IMR-90 (cell line): ENCODE measurements around the gene CLEC11A. TPM values are rescaled to one million over a fixed set of nuclear protein-coding genes. Genes with fewer than 3 reads are reported as not detected.

Source experiments
- ATAC-seq: fragments of 200-7000 bp; cut with Tn5 transposase; 2 replicates; pipeline ENCODE4 v1.9.1; 2020; ENCODE audit warnings: low read depth, mild to moderate bottlenecking, moderate library complexity
- BruUV-seq: library from RNA; stranded (reverse); fragments of 400-500 nt; replicated peaks from 2 replicates; lab custom pipeline; 2021; lab: Mats Ljungman, UMichigan
- CTCF ChIA-PET: fragments of 300-600 bp; formaldehyde crosslinking; extraction: SDS; loops from one replicate; lab custom pipeline; 2021; ENCODE audit warnings: antibody characterized with exemption; lab: Yijun Ruan, JAX
- POLR2A ChIA-PET: fragments of 300-600 bp; sonication (Branson Sonifier 250); formaldehyde crosslinking; loops from one replicate; lab custom pipeline; 2022; ENCODE audit warnings: antibody characterized with exemption; ENCODE audit not compliant: unreplicated experiment; lab: Charles Lee
- DNase-seq: peaks from one replicate; pipeline ENCODE4 v3.0.0; 2013
- H2AFZ ChIP-seq: replicated peaks from 2 replicates; pipeline ENCODE3; 2013; ENCODE audit warnings: low read length, mild to moderate bottlenecking; ENCODE audit not compliant: poor library complexity
- H2AK5ac ChIP-seq: 2 replicates; pipeline ENCODE4 v1.6.1; 2013; ENCODE audit warnings: low read depth, low read length, inconsistent platforms
- H2AK9ac ChIP-seq: replicated peaks from 2 replicates; pipeline ENCODE3; 2013; ENCODE audit warnings: mild to moderate bottlenecking, low read depth, low read length, moderate library complexity; ENCODE audit not compliant: poor library complexity
- H2BK120ac ChIP-seq: 2 replicates; pipeline ENCODE4 v1.6.1; 2013; ENCODE audit warnings: low read depth, low read length, inconsistent platforms
- H2BK15ac ChIP-seq: 3 replicates; pipeline ENCODE4 v1.6.1; 2013; ENCODE audit warnings: low read depth, low read length, inconsistent platforms
- H2BK20ac ChIP-seq: 2 replicates; pipeline ENCODE4 v1.6.1; 2013; ENCODE audit warnings: low read depth, mild to moderate bottlenecking, inconsistent platforms, low read length, moderate library complexity
- H2BK5ac ChIP-seq: 2 replicates; pipeline ENCODE4 v1.6.1; 2013; ENCODE audit warnings: mild to moderate bottlenecking, low read depth, low read length, inconsistent platforms; ENCODE audit not compliant: poor library complexity, severe bottlenecking
- H3K14ac ChIP-seq: replicated peaks from 2 replicates; pipeline ENCODE4 v1.6.1; 2013; ENCODE audit warnings: low read depth, low read length, inconsistent platforms
- H3K18ac ChIP-seq: 2 replicates; pipeline ENCODE4 v1.6.1; 2013; ENCODE audit warnings: low read depth, low read length, control low read depth
- H3K23ac ChIP-seq: 2 replicates; pipeline ENCODE4 v1.6.1; 2013; ENCODE audit warnings: low read depth, low read length, inconsistent platforms
- H3K27ac ChIP-seq: 2 replicates; pipeline ENCODE4 v1.5.1; 2013; ENCODE audit warnings: mild to moderate bottlenecking, control low read depth, low read length; ENCODE audit not compliant: insufficient read depth
- H3K27me3 ChIP-seq: 2 replicates; pipeline ENCODE4 v1.6.1; 2013; ENCODE audit warnings: low read length; ENCODE audit not compliant: control insufficient read depth, insufficient read depth
- H3K36me3 ChIP-seq: 2 replicates; pipeline ENCODE4 v1.6.1; 2013; ENCODE audit warnings: low read length, mixed read lengths; ENCODE audit not compliant: control insufficient read depth, insufficient read depth
- H3K4ac ChIP-seq: 2 replicates; pipeline ENCODE4 v1.6.1; 2013; ENCODE audit warnings: low read depth, low read length, inconsistent platforms
- H3K4me1 ChIP-seq: 2 replicates; pipeline ENCODE4 v1.6.1; 2013; ENCODE audit warnings: low read length, mixed read lengths; ENCODE audit not compliant: control insufficient read depth, insufficient read depth
- H3K4me2 ChIP-seq: 2 replicates; pipeline ENCODE4 v1.6.1; 2013; ENCODE audit warnings: low read depth, mild to moderate bottlenecking, control low read depth, low read length, moderate library complexity
- H3K4me3 ChIP-seq: 2 replicates; pipeline ENCODE4 v1.5.1; 2013; ENCODE audit warnings: low read depth, mild to moderate bottlenecking, control low read depth, low read length, moderate library complexity; ENCODE audit not compliant: insufficient read depth
- H3K56ac ChIP-seq: 2 replicates; pipeline ENCODE4 v1.6.1; 2013; ENCODE audit warnings: low read length, inconsistent platforms; ENCODE audit not compliant: insufficient read depth; ENCODE audit errors: extremely low read depth
- H3K79me1 ChIP-seq, 2 experiments: 2 replicates each; pipeline ENCODE4 v1.6.1; 2013; ENCODE audit warnings: low read length in 2 of 2, inconsistent platforms in 1 of 2, low read depth in 1 of 2
- H3K9ac ChIP-seq: 2 replicates; pipeline ENCODE4 v1.6.1; 2013; ENCODE audit warnings: low read depth, low read length, control low read depth
- H3K9me1 ChIP-seq: 2 replicates; pipeline ENCODE4 v1.6.1; 2013; ENCODE audit warnings: low read length, inconsistent platforms; ENCODE audit not compliant: insufficient read depth
- H3K9me3 ChIP-seq: 2 replicates; pipeline ENCODE4 v1.6.1; 2013; ENCODE audit warnings: low read length; ENCODE audit not compliant: control insufficient read depth, insufficient read depth
- H4K20me1 ChIP-seq: 2 replicates; pipeline ENCODE4 v1.6.1; 2013; ENCODE audit warnings: low read length, inconsistent platforms; ENCODE audit not compliant: insufficient read depth
- H4K5ac ChIP-seq: 2 replicates; pipeline ENCODE4 v1.6.1; 2013; ENCODE audit warnings: mild to moderate bottlenecking, low read depth, low read length, control low read depth
- H4K8ac ChIP-seq, 2 experiments: 2 replicates each; pipeline ENCODE4 v1.6.1; 2013; ENCODE audit warnings: low read depth in 2 of 2, low read length in 2 of 2, control low read depth in 1 of 2, inconsistent platforms in 1 of 2
- H4K91ac ChIP-seq: 2 replicates; pipeline ENCODE4 v1.6.1; 2013; ENCODE audit warnings: low read depth, low read length, inconsistent platforms; ENCODE audit not compliant: insufficient read depth
- MAFK ChIP-seq: IDR thresholded peaks from 2 replicates; pipeline ENCODE4 v1.6.1; 2012; ENCODE audit warnings: low read depth, low read length, improper control_type of control experiment
- NFE2L2 ChIP-seq: fragments of 150-350 bp; IDR thresholded peaks from 2 replicates; pipeline ENCODE4 v1.6.1; 2016; ENCODE audit warnings: low read depth, mild to moderate bottlenecking, low read length
- WGBS, 2 experiments: methylation state at CpG; one replicate each; pipeline versions ENCODE4 v1.1.5 to v1.1.7; 2013; ENCODE audit warnings: missing lambda C conversion rate in 2 of 2; ENCODE audit not compliant: insufficient read length in 1 of 2; ENCODE audit errors: extremely low coverage in 2 of 2; 5-methylcytosine and 5-hydroxymethylcytosine counted together
- dilution Hi-C: fragments of 300-500 bp; cut with HindIII; formaldehyde crosslinking; loops from one replicate; pipeline ENCODE4 v1.14.3; 2018; ENCODE audit warnings: low sequenced_read_pairs; ENCODE audit not compliant: unreplicated experiment
- in situ Hi-C: fragments of 300-500 bp; cut with MboI; formaldehyde crosslinking; loops from 3 replicates; pipeline ENCODE4 v1.14.3; 2019; ENCODE audit warnings: low sequenced_read_pairs, inconsistent platforms, mixed read lengths
- intact Hi-C: fragments of 100-400 bp; cut with micrococcal nuclease; formaldehyde crosslinking; loops from 2 replicates; pipeline ENCODE4 v1.10.0; 2022
- polyA plus RNA-seq, 3 experiments: library from polyadenylated mRNA; depleted of rRNA; stranded (reverse); fragments of >200 nt; gene quantifications; 2 replicates each; pipeline ENCODE4 v1.2.3, GENCODE V29; 2012; ENCODE audit warnings: low replicate concordance in 1 of 3
- total RNA-seq: library from RNA; depleted of rRNA; stranded (reverse); fragments of >200 nt; gene quantifications from 2 replicates; pipeline ENCODE4 v1.2.3, GENCODE V29; 2012
- TF ChIP-seq, protein P1 (sequence below): conservative IDR thresholded peaks from 2 replicates; pipeline ENCODE4 v1.5.1; 2012; ENCODE audit warnings: mild to moderate bottlenecking, low read depth, low read length, improper control_type of control experiment
- TF ChIP-seq, protein P2 (sequence below): fragments of 150-350 bp; IDR thresholded peaks from 2 replicates; pipeline ENCODE4 v1.6.1; 2016; ENCODE audit warnings: low read depth, mild to moderate bottlenecking, low read length, moderate library complexity, borderline replicate concordance

Gene CLEC11A
- total and polyA plus RNA-seq, 2 of the 4 experiments (the other 2 are of a cell fraction) = 17.0 to 152 TPM

DNA sequence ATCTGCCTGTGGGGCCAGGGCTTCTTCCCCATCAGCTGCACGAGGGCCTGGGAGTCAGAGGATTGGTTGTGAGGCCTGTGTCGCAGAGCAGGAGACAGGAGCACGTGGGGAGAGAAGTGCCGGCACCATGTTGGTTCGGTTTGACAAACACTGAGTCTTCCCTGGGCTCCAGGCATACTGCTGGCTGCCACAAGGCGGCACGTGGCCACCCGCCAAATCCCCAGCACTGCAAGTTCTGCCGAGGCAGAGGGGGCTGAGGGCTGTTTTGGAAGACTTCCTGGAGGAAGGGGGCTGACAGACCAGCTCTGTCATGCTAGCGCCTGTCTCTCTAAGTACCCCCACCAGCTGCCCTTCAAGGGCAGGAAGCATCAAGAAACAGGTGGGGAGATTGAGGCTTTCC is 13.1 kb upstream of the CLEC11A start:
- in situ Hi-C loops = no loop called here
- intact Hi-C loops = no loop called here

More for the DNA sequence above, 13.1 kb upstream of the CLEC11A start:
- H3K4me2 ChIP-seq = no peak overlapping the region
- peaks cover 4% of the 10 kb centered on the region for H3K36me3 ChIP-seq
- H2BK120ac ChIP-seq = no peak overlapping the region
- no peak overlapping the region for H2AFZ ChIP-seq
- H4K5ac ChIP-seq = no peak overlapping the region
- CTCF ChIA-PET = no interaction called here
- H3K4ac ChIP-seq = no peak overlapping the region
- H2BK5ac ChIP-seq = no peak overlapping the region
- H3K23ac ChIP-seq = no peak overlapping the region
- no peaks in the 10 kb centered on the region for H3K9me3 ChIP-seq
- no peak for DNase-seq
- ATAC-seq = no peak
- H3K27ac ChIP-seq = no peak overlapping the region
- H2BK20ac ChIP-seq = no peak overlapping the region
- H2AK9ac ChIP-seq = no peak overlapping the region
- dilution Hi-C loops = no loop called here
- 82% methylated on average over 4 of the region's 10 CpGs; no CpG with 5 or more reads in 1 of the 2 experiments for WGBS, 2 experiments
- no peak overlapping the region for H3K14ac ChIP-seq
- H4K91ac ChIP-seq = no peak overlapping the region
- TF ChIP-seq, protein P1, sequence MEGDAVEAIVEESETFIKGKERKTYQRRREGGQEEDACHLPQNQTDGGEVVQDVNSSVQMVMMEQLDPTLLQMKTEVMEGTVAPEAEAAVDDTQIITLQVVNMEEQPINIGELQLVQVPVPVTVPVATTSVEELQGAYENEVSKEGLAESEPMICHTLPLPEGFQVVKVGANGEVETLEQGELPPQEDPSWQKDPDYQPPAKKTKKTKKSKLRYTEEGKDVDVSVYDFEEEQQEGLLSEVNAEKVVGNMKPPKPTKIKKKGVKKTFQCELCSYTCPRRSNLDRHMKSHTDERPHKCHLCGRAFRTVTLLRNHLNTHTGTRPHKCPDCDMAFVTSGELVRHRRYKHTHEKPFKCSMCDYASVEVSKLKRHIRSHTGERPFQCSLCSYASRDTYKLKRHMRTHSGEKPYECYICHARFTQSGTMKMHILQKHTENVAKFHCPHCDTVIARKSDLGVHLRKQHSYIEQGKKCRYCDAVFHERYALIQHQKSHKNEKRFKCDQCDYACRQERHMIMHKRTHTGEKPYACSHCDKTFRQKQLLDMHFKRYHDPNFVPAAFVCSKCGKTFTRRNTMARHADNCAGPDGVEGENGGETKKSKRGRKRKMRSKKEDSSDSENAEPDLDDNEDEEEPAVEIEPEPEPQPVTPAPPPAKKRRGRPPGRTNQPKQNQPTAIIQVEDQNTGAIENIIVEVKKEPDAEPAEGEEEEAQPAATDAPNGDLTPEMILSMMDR = peak; percentile 10; the same call in 1 of the 2 replicates
- TF ChIP-seq, protein P2, sequence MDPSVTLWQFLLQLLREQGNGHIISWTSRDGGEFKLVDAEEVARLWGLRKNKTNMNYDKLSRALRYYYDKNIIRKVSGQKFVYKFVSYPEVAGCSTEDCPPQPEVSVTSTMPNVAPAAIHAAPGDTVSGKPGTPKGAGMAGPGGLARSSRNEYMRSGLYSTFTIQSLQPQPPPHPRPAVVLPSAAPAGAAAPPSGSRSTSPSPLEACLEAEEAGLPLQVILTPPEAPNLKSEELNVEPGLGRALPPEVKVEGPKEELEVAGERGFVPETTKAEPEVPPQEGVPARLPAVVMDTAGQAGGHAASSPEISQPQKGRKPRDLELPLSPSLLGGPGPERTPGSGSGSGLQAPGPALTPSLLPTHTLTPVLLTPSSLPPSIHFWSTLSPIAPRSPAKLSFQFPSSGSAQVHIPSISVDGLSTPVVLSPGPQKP = no peak
- no peak for TF ChIP-seq NFE2L2
- no peak for TF ChIP-seq MAFK
- no peak overlapping the region for H3K9ac ChIP-seq
- no peaks in the 10 kb centered on the region for H3K9me1 ChIP-seq
- H3K18ac ChIP-seq = no peak overlapping the region
- no peaks in the 10 kb centered on the region for H3K79me1 ChIP-seq
- H2BK15ac ChIP-seq = no peak overlapping the region
- no peaks in the 10 kb centered on the region for H3K27me3 ChIP-seq
- H3K4me1 ChIP-seq = no peaks in the 10 kb centered on the region
- no peak overlapping the region for H2AK5ac ChIP-seq
- POLR2A ChIA-PET = no interaction called here
- no peak overlapping the region for H3K56ac ChIP-seq
- no peaks in the 10 kb centered on the region for H4K20me1 ChIP-seq
- no peak overlapping the region for H4K8ac ChIP-seq
- no peak overlapping the region for H3K4me3 ChIP-seq
- no TSS peak for BruUV-seq
